ENCODE data around the gene DBX2.
A peak's percentile ranks its signal among the peaks of the same experiment; 100 is the strongest.

Gene DBX2

DNA sequence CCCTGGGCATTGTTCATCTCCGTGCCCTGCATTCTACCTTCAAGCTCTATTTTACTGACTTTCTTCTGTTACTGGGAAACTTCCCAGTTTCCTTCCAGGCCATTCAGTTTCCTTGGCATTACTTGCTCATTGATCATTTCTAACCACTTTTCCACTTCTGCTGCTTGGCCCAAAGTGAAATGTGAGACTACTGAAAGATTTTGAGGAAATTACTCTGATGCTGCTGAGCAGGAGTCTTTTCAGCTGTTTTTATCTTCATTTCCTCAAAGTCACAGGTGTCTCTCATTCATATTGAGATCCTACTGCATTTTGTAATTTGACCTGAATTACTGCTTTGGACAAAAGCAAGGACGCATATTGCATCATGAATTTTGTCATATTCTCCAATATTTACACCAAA, 26.4 kb upstream of the DBX2 start:
- no peak overlapping the region for H3K4me3 ChIP-seq (replicated peaks; ENCODE audit: low read depth, low read length)
- TF ChIP-seq, protein P1, sequence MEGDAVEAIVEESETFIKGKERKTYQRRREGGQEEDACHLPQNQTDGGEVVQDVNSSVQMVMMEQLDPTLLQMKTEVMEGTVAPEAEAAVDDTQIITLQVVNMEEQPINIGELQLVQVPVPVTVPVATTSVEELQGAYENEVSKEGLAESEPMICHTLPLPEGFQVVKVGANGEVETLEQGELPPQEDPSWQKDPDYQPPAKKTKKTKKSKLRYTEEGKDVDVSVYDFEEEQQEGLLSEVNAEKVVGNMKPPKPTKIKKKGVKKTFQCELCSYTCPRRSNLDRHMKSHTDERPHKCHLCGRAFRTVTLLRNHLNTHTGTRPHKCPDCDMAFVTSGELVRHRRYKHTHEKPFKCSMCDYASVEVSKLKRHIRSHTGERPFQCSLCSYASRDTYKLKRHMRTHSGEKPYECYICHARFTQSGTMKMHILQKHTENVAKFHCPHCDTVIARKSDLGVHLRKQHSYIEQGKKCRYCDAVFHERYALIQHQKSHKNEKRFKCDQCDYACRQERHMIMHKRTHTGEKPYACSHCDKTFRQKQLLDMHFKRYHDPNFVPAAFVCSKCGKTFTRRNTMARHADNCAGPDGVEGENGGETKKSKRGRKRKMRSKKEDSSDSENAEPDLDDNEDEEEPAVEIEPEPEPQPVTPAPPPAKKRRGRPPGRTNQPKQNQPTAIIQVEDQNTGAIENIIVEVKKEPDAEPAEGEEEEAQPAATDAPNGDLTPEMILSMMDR (IDR thresholded peaks at IDR 0.05; ENCODE audit: low read depth, low read length, missing control alignments) = no peak
- no peak for DNase-seq (ENCODE audit: extremely low read depth, low read depth)

DNA sequence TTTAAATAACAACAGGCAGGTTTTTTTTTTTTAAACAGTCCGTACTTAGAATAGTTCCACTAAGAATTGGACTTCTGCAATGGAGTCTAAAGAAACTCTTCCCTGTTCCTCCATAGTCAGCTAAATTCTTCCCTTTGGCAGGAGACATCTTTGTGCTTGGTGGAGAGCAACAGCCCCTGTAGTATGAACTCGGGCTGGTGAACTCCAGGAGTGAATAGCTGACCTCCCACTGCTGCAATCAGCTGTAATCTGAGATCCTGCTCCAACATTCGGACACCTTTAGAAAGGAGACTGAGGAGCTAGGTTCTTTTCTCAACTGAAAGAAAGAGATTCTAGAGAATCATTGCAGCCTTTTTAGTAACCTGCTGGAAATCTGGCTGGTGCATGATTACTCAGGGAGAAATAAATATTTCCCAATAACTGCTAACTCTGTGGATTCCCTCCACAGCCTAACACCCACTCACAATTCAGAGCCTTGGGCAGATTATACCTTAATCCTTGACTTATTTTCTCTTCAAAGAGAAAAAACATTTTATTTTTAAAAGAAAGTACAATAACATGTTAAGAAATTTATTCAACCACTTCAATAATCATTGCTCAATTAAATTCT, 25.6 kb upstream of the DBX2 start:
- DNase-seq (ENCODE audit: extremely low read depth, low read depth) = no peak
- TF ChIP-seq, protein P1 (IDR thresholded peaks at IDR 0.05; ENCODE audit: low read depth, low read length, missing control alignments) = no peak
- H3K4me3 ChIP-seq (replicated peaks; ENCODE audit: low read depth, low read length) = no peak overlapping the region

DNA sequence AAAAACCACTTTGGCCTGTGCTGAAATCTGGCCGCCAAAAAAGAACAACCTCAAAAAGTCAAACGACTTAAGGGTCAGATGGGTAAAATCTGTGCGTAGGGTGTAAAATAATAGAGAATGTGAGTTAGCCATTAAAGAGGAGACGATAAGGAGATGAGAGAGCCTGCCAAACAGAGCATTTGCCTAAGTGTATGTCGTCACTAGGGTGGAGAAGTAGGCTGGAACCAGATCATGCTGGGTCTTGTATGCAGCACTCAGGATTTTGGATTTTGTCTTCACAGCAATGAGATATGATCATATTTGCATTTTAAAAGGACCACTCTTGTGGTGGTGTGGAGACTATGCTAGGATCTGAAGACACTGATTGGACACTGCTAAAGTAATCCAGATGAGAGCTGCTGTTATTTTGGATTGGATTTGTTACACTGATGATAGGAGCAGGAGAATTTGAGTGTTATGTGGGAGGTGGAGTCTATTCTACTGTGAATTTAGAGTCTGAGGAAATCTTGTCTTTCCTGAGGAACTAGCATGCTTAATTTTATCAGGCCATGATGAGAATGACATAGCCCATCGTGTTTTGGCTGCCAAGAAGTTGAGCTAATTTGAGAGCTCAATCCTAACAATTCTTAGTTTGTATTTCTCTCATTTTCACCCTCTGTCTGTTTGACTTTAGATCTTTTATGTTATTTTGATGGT, 24.8 kb upstream of the DBX2 start:
- TF ChIP-seq, protein P1 (IDR thresholded peaks at IDR 0.05; ENCODE audit: low read depth, low read length, missing control alignments) = no peak
- DNase-seq (ENCODE audit: extremely low read depth, low read depth) = no peak
- no peak overlapping the region for H3K4me3 ChIP-seq (replicated peaks; ENCODE audit: low read depth, low read length)

DNA sequence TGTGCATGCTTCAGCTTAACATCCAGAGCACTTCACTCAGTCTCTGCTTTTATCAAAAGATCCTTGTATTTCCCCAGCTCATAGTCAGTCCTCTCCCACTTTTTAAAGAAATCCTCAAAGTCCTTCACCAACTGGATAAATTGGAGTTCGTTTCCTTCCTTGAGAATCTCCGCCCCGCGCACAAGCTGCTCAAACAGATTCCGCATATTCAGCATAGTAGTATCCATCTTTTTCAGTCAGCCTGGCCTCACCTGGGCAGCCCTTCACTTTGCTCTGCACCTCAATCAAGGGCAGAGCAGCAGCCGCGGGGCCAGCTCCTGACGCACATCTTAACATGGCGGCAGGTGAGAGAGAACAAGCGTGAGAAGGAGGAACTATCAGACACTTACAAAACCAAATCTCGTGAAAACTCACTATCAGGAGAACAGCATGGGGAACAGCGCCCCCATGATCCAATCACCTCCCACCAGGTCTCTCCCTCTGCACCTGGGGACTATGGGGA, 14.3 kb upstream of the DBX2 start:
- H3K4me3 ChIP-seq (replicated peaks; ENCODE audit: low read depth, low read length) = no peak overlapping the region
- DNase-seq (ENCODE audit: extremely low read depth, low read depth) = no peak
- TF ChIP-seq, protein P1 (IDR thresholded peaks at IDR 0.05; ENCODE audit: low read depth, low read length, missing control alignments) = no peak

DNA sequence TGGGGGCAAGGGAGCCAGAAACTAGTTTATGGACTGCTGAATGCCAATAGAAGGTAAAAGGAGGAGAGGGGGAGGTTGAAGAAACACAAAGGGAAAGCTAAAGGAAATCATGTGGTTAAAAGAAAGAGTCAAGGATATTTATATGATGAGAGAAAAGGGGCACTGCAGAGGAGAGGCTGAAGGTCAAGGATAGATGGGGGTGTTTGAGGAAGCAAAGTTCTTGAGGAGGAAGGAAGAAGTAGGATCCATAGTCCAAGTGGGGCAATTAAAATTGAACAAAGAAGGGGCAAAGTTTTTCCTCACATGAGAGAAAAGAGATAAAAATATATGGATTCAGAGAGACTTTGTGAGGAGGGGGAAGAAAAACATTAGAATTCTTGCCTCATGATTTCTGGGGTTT, 10.1 kb upstream of the DBX2 start:
- TF ChIP-seq, protein P1 (IDR thresholded peaks at IDR 0.05; ENCODE audit: low read depth, low read length, missing control alignments) = no peak
- no peak overlapping the region for H3K4me3 ChIP-seq (replicated peaks; ENCODE audit: low read depth, low read length)
- DNase-seq (ENCODE audit: extremely low read depth, low read depth) = no peak

DNA sequence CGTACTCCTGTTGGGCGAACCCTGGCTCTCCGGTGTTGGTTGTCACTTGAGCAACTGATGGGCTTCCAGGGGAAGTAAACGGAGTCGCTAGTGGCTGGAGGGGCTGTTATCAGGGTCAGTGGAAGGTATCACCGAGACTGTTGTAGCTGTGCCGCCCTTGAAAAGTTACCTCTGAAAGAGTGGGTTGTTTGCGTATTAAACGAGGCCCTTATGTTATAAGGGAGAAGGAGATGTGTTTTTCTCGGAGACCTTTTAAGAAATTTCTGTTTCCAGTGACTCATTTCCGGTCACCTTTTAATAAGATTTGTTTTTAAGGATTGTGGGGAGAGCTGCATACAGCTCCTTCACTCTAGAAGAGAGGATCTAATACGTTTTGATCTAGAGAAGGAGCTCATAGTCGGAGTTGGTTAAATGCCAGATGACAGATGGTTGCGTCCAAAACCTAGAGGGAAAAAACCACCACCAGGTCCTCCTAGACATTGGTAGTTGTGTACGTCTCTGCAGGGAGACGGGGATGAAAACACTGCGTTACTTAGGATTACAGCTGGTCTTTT, 750 bp upstream of the DBX2 start:
- DNase-seq (ENCODE audit: extremely low read depth, low read depth) = peak; percentile 16
- TF ChIP-seq, protein P1 (IDR thresholded peaks at IDR 0.05; ENCODE audit: low read depth, low read length, missing control alignments) = no peak
- peak overlapping the region; percentile 23; the same call in 1 of the 2 replicates for H3K4me3 ChIP-seq (replicated peaks; ENCODE audit: low read depth, low read length)
